Esophagus squamous epithelium (tissue), 5 donors: ENCODE results near the gene FYTTD1. TPM values are rescaled to one million over a fixed set of nuclear protein-coding genes. Genes with fewer than 3 reads are reported as not detected.
"Not testable (repeated sequence)": the region's sequence is repeated elsewhere in the genome, so short reads cannot be mapped to it uniquely, and the experiment has no call there.

ENCODE experiments used
- DNase-seq: peaks from one replicate; lab custom pipeline; 2025; lab: John Stamatoyannopoulos, UW
- H3K27ac ChIP-seq, 4 donors: fragments of 200-600 bp; sonication (generic); one replicate each; pipeline ENCODE4 v1.5.1; 2016 to 2019; ENCODE audit warnings: mild to moderate bottlenecking in 1 of 4
- H3K27me3 ChIP-seq, 4 donors: fragments of 200-600 bp; sonication (generic); 1 replicate in 3 of 4; 2 replicates in 1 of 4; pipeline versions ENCODE4 v1.5.1 to v1.6.0; 2017 to 2021; ENCODE audit warnings: antibody characterized with exemption in 1 of 4
- H3K36me3 ChIP-seq, 3 donors: fragments of 200-600 bp; sonication (generic); one replicate each; pipeline ENCODE4 v1.5.1; 2016 to 2019
- H3K4me1 ChIP-seq, 3 donors: fragments of 200-600 bp; sonication (generic); one replicate each; pipeline ENCODE4 v1.5.1; 2017 to 2019
- H3K4me3 ChIP-seq, 4 donors: fragments of 200-600 bp; sonication (generic); 1 replicate in 3 of 4; 2 replicates in 1 of 4; pipeline ENCODE4 v1.5.1; 2016 to 2019; ENCODE audit warnings: mild to moderate bottlenecking in 2 of 4, moderate library complexity in 1 of 4
- H3K9me3 ChIP-seq, 3 donors: fragments of 200-600 bp; sonication (generic); one replicate each; pipeline ENCODE4 v1.5.1; 2016 to 2019
- CTCF ChIP-seq, 6 experiments: fragments of 450-650 bp in 4 of 6; fragments of 200-600 bp in 2 of 6; sonication (generic) in 2 of 6; IDR thresholded peaks; one replicate each; pipeline ENCODE4 v1.5.1; 2016 to 2019; ENCODE audit warnings: antibody characterized with exemption in 6 of 6, mild to moderate bottlenecking in 4 of 6, moderate library complexity in 4 of 6
- POLR2A ChIP-seq, 4 donors: fragments of 450-650 bp; IDR thresholded peaks; one replicate each; pipeline ENCODE4 v1.6.1; 2017; ENCODE audit warnings: antibody characterized with exemption in 4 of 4, mild to moderate bottlenecking in 4 of 4, moderate library complexity in 3 of 4
- WGBS, 2 donors: methylation state at CpG; one replicate each; pipeline ENCODE4 v1.1.5; 2018; 5-methylcytosine and 5-hydroxymethylcytosine counted together
- intact Hi-C: fragments of 100-400 bp; cut with DNase I; formaldehyde crosslinking; loops from one replicate; pipeline ENCODE4 v1.15.0; 2022
- total RNA-seq, 4 donors: library from RNA; depleted of rRNA; stranded (reverse); fragments of >200 nt; gene quantifications; one replicate each; pipeline ENCODE4 v1.1.0, GENCODE V29; 2016
- donor health status: DM: yes; HTN: yes; CAD: no.

The FYTTD1 gene
- total RNA-seq, 4 donors from 2014 or later: 46.4 to 62.0 (median 52.6) TPM

- 86% methylated on average over 7 to 9 of the region's 9 CpGs for WGBS, 2 donors
- Histone ChIP-seq H3K27me3 (no peaks in the 10 kb centered on the region), H3K4me1 (peaks cover 10 to 28% (median 13%) of the 10 kb centered on the region in 3 donors), H3K36me3 (peaks cover 0 to 27% (median 4%) of the 10 kb centered on the region in 3 donors), H3K4me3 (no peak overlapping the region), H3K27ac (no peak overlapping the region), H3K9me3 (no peaks in the 10 kb centered on the region)
- no peak for TF ChIP-seq CTCF (IDR thresholded peaks at IDR 0.05)
- TF ChIP-seq POLR2A (IDR thresholded peaks at IDR 0.05): no peak
- intact Hi-C loops: no loop called here
- no peak for DNase-seq
Measured at GRCh38 chr3:197709135-197709534, 40.5 kb upstream of the FYTTD1 start.

- H3K9me3 ChIP-seq, intact Hi-C loops, H3K4me3 ChIP-seq, H3K27me3 ChIP-seq, DNase-seq: not testable (repeated sequence)
- Histone ChIP-seq H3K36me3 (peaks cover 0 to 17% (median 0%) of the 10 kb centered on the region in 3 donors), H3K27ac (peak overlapping the region in 2 of 4 donors; percentile 85 to 90), H3K4me1 (peaks cover 10 to 30% (median 13%) of the 10 kb centered on the region in 3 donors)
- 84 to 87% methylated on average over 5 of the region's 5 CpGs for WGBS, 2 donors
Measured at GRCh38 chr3:197710965-197711364, 38.7 kb upstream of the FYTTD1 start.

GRCh38 chr3:197711973-197712707, 37.5 kb upstream of the FYTTD1 start:
- H3K9me3 ChIP-seq: no peaks in the 10 kb centered on the region
- 0% methylated on average over 6 to 9 of the region's 9 CpGs for WGBS, 2 donors
- intact Hi-C loops: no loop called here
- TF ChIP-seq POLR2A (IDR thresholded peaks at IDR 0.05): peak in 3 of 4 donors; percentile 34 to 69 (median 39)
- TF ChIP-seq CTCF (IDR thresholded peaks at IDR 0.05): no peak
- peak; percentile 48 for DNase-seq
- peak overlapping the region in 3 of 4 donors; percentile 28 to 55 (median 37) for H3K4me3 ChIP-seq
- peaks cover 10 to 30% (median 13%) of the 10 kb centered on the region in 3 donors for H3K4me1 ChIP-seq
- peak overlapping the region; percentile 81 to 90 (median 86) for H3K27ac ChIP-seq
- H3K27me3 ChIP-seq: no peaks in the 10 kb centered on the region
- peaks cover 0 to 22% (median 0%) of the 10 kb centered on the region in 3 donors for H3K36me3 ChIP-seq

- DNase-seq: no peak
- no peaks in the 10 kb centered on the region for H3K9me3 ChIP-seq
- H3K27ac ChIP-seq: peak overlapping the region; percentile 81 to 90 (median 86)
- TF ChIP-seq POLR2A (IDR thresholded peaks at IDR 0.05) (no peak), CTCF (IDR thresholded peaks at IDR 0.05) (no peak)
- no peak overlapping the region for H3K4me3 ChIP-seq
- H3K4me1 ChIP-seq: peaks cover 10 to 32% (median 13%) of the 10 kb centered on the region in 3 donors
- peaks cover 0 to 26% (median 0%) of the 10 kb centered on the region in 3 donors for H3K36me3 ChIP-seq
- WGBS, 2 donors: 72 to 85% methylated on average over 4 of the region's 4 CpGs
- intact Hi-C loops: no loop called here
- no peaks in the 10 kb centered on the region for H3K27me3 ChIP-seq
Measured at GRCh38 chr3:197713477-197713822, 36.2 kb upstream of the FYTTD1 start.

GRCh38 chr3:197714251-197714650, 35.4 kb upstream of the FYTTD1 start:
- DNase-seq: no peak
- Histone ChIP-seq H3K4me1 (peaks cover 10 to 40% (median 13%) of the 10 kb centered on the region in 3 donors), H3K9me3 (no peaks in the 10 kb centered on the region), H3K27me3 (no peaks in the 10 kb centered on the region), H3K4me3 (no peak overlapping the region), H3K36me3 (peaks cover 0 to 26% (median 0%) of the 10 kb centered on the region in 3 donors), H3K27ac (peak overlapping the region in 2 of 4 donors; percentile 85 to 90)
- intact Hi-C loops: no loop called here
- 95 to 100% methylated on average over 4 of the region's 4 CpGs for WGBS, 2 donors
- TF ChIP-seq CTCF (IDR thresholded peaks at IDR 0.05) (no peak), POLR2A (IDR thresholded peaks at IDR 0.05) (no peak)
